GM10266 (cell line): ENCODE data around the gene ST3GAL4.
"Not testable (repeated sequence)": the region's sequence is repeated elsewhere in the genome, so short reads cannot be mapped to it uniquely, and the experiment has no call there.

Experiments used
- DNase-seq: peaks from one replicate; pipeline ENCODE4 v3.0.0; 2012; ENCODE audit errors: extremely low spot score
- CTCF ChIP-seq: IDR thresholded peaks from 2 replicates; pipeline ENCODE4 v1.5.1; 2012; ENCODE audit warnings: mild to moderate bottlenecking, low read depth; ENCODE audit not compliant: control insufficient read depth, insufficient read depth; ENCODE audit errors: missing control alignments

ST3GAL4 gene

GRCh38 chr11:126341760-126342161 lies 13.7 kb upstream of the ST3GAL4 start:
- DNase-seq = no peak
- no peak for TF ChIP-seq CTCF

- TF ChIP-seq CTCF = no peak
- no peak for DNase-seq
Observed at GRCh38 chr11:126343051-126343450, 12.4 kb upstream of the ST3GAL4 start.

GRCh38 chr11:126344141-126345080 lies 11.1 kb upstream of the ST3GAL4 start:
- no peak for DNase-seq
- TF ChIP-seq CTCF = no peak

GRCh38 chr11:126345283-126345682 lies 10.2 kb upstream of the ST3GAL4 start:
- DNase-seq = no peak
- no peak for TF ChIP-seq CTCF

GRCh38 chr11:126345759-126346585 lies 9.5 kb upstream of the ST3GAL4 start:
- no peak for DNase-seq
- TF ChIP-seq CTCF = no peak

GRCh38 chr11:126346586-126346940 lies 8.9 kb upstream of the ST3GAL4 start:
- no peak for TF ChIP-seq CTCF
- DNase-seq = no peak

GRCh38 chr11:126346946-126347345 lies 8.5 kb upstream of the ST3GAL4 start:
- DNase-seq = not testable (repeated sequence)
